GM12878 (cell line): Measurements from ENCODE around the gene CCBE1. TPM values are rescaled to one million over a fixed set of nuclear protein-coding genes. Genes with fewer than 3 reads are reported as not detected.

Source experiments
- ATAC-seq: fragments of 200-7000 bp; cut with Tn5 transposase; 3 replicates; pipeline ENCODE4 v1.9.1; 2020; ENCODE audit warnings: mild to moderate bottlenecking, moderate library complexity
- BruUV-seq: library from RNA; stranded (reverse); fragments of 400-500 nt; replicated peaks from 2 replicates; lab custom pipeline; 2021; lab: Mats Ljungman, UMichigan
- CTCF ChIA-PET: fragments of 300-600 bp; sonication (Branson Sonifier 250); formaldehyde crosslinking; extraction: SDS; loops from one replicate; lab custom pipeline; 2021; ENCODE audit warnings: inconsistent platforms; lab: Yijun Ruan, JAX
- POLR2A ChIA-PET: fragments of 350-600 bp; formaldehyde crosslinking; extraction: SDS; loops from one replicate; lab custom pipeline; 2021; ENCODE audit warnings: inconsistent platforms; lab: Charles Lee
- RAD21 ChIA-PET: fragments of 300-600 bp; sonication (Branson Sonifier 250); formaldehyde crosslinking; loops from one replicate; lab custom pipeline; 2023; ENCODE audit warnings: antibody characterized with exemption; ENCODE audit not compliant: unreplicated experiment; lab: Charles Lee
- SMC1A ChIA-PET: fragments of 300-600 bp; sonication (Branson Sonifier 250); formaldehyde crosslinking; loops from one replicate; lab custom pipeline; 2023; ENCODE audit not compliant: unreplicated experiment, uncharacterized antibody; lab: Charles Lee
- DNase-seq: peaks from one replicate; pipeline ENCODE4 v3.0.0-alpha.2; 2011; ENCODE audit warnings: low read depth, low spot score
- FAIRE-seq: peaks from 3 replicates; lab custom pipeline; 2011; peaks lifted over from hg19 to GRCh38; lab: Jason Lieb, UNC
- H2AFZ ChIP-seq: 2 replicates; pipeline ENCODE4 v1.6.0; 2011; ENCODE audit warnings: low read depth, low read length, control low read depth; ENCODE audit not compliant: control insufficient read depth
- H3K27ac ChIP-seq: 2 replicates; pipeline ENCODE4 v1.5.1; 2011; ENCODE audit warnings: control low read depth; ENCODE audit not compliant: control insufficient read depth, insufficient read depth
- H3K27me3 ChIP-seq, 2 experiments: replicated peaks in 1 of 2; 2 replicates each; pipeline versions ENCODE4 v1.6.0 to v1.6.1; 2011; ENCODE audit warnings: low read length in 1 of 2; ENCODE audit not compliant: control insufficient read depth in 2 of 2, insufficient read depth in 2 of 2
- H3K36me3 ChIP-seq, 2 experiments: 2 replicates each; pipeline ENCODE4 v1.5.1; 2011; ENCODE audit warnings: low read length in 1 of 2; ENCODE audit not compliant: control insufficient read depth in 2 of 2, insufficient read depth in 2 of 2
- H3K4me1 ChIP-seq: 2 replicates; pipeline ENCODE4 v1.6.1; 2011; ENCODE audit warnings: mild to moderate bottlenecking, low read length, moderate library complexity, mixed read lengths; ENCODE audit not compliant: control insufficient read depth, insufficient read depth
- H3K4me2 ChIP-seq: 2 replicates; pipeline ENCODE4 v1.6.0; 2011; ENCODE audit warnings: control low read depth; ENCODE audit not compliant: control insufficient read depth, insufficient read depth
- H3K4me3 ChIP-seq: fragments of 200-600 bp; sonication (generic); 2 replicates; pipeline ENCODE4 v1.5.1; 2016
- H3K79me2 ChIP-seq: 2 replicates; pipeline ENCODE4 v1.6.0; 2011; ENCODE audit warnings: low read length; ENCODE audit not compliant: control insufficient read depth, insufficient read depth
- H3K9ac ChIP-seq: 2 replicates; pipeline ENCODE4 v1.8.0; 2011; ENCODE audit warnings: low read length, control low read depth, mixed read lengths; ENCODE audit not compliant: control insufficient read depth, insufficient read depth
- H3K9me3 ChIP-seq: replicated peaks from 3 replicates; pipeline ENCODE4 v1.5.1; 2011; ENCODE audit warnings: mild to moderate bottlenecking, low read length; ENCODE audit not compliant: control insufficient read depth, insufficient read depth
- H4K20me1 ChIP-seq: 2 replicates; pipeline ENCODE4 v1.6.0; 2011; ENCODE audit not compliant: control insufficient read depth, insufficient read depth
- DPF2 ChIP-seq: fragments of 450-650 bp; IDR thresholded peaks from 2 replicates; pipeline ENCODE4 v1.6.1; 2017; ENCODE audit warnings: mild to moderate bottlenecking
- FOXM1 ChIP-seq: IDR thresholded peaks from 2 replicates; pipeline ENCODE4 v1.6.1; 2012; ENCODE audit warnings: low read depth, mild to moderate bottlenecking, inconsistent platforms, low read length, moderate library complexity
- GATAD2B ChIP-seq: fragments of 450-650 bp; conservative IDR thresholded peaks from 2 replicates; pipeline ENCODE4 v1.6.1; 2017; ENCODE audit warnings: low read depth, mild to moderate bottlenecking, moderate library complexity
- MTA3 ChIP-seq: IDR thresholded peaks from 2 replicates; pipeline ENCODE4 v1.6.1; 2012; ENCODE audit warnings: low read length, inconsistent platforms, borderline replicate concordance
- MYB ChIP-seq: fragments of 150-350 bp; IDR thresholded peaks from 2 replicates; pipeline ENCODE4 v1.6.1; 2014; ENCODE audit warnings: mild to moderate bottlenecking, low read depth, low read length, borderline replicate concordance
- RAD21 ChIP-seq: IDR thresholded peaks from 2 replicates; pipeline ENCODE4 v1.6.1; 2011; ENCODE audit warnings: mild to moderate bottlenecking, low read depth, low read length, moderate library complexity; ENCODE audit not compliant: insufficient read depth
- SMAD1 ChIP-seq: fragments of 450-650 bp; IDR thresholded peaks from 2 replicates; pipeline ENCODE4 v1.6.1; 2018; ENCODE audit warnings: mild to moderate bottlenecking, low read depth; ENCODE audit not compliant: partially characterized antibody
- SMAD5 ChIP-seq: IDR thresholded peaks from 2 replicates; pipeline ENCODE4 v1.6.1; 2016; ENCODE audit warnings: antibody characterized with exemption, low read depth
- SP1 ChIP-seq: IDR thresholded peaks from one replicate; pipeline ENCODE4 v1.6.1; 2011; ENCODE audit warnings: low read depth, low read length
- SREBF1 ChIP-seq: IDR thresholded peaks from 2 replicates; pipeline ENCODE4 v1.6.1; 2012; ENCODE audit warnings: mild to moderate bottlenecking, low read length
- ZSCAN29 ChIP-seq: fragments of 450-650 bp; IDR thresholded peaks from 2 replicates; pipeline ENCODE4 v1.6.1; 2017; ENCODE audit warnings: mild to moderate bottlenecking, moderate library complexity
- WGBS: methylation state at CpG from one replicate; pipeline ENCODE4 v1.1.6; 2016; ENCODE audit warnings: low lambda C conversion rate; ENCODE audit not compliant: insufficient replicate concordance, insufficient coverage; ENCODE audit errors: missing lambda C conversion rate; 5-methylcytosine and 5-hydroxymethylcytosine counted together
- in situ Hi-C: fragments of 300-500 bp; cut with MboI; formaldehyde crosslinking; loops from 9 replicates; pipeline ENCODE4 v1.14.3; 2018; ENCODE audit warnings: mixed read lengths
- intact Hi-C: fragments of 100-400 bp; cut with micrococcal nuclease; formaldehyde crosslinking; loops from one replicate; pipeline ENCODE4 v1.14.2; 2022; ENCODE audit not compliant: unreplicated experiment
- polyA plus RNA-seq, 11 experiments: library from polyadenylated mRNA; depleted of rRNA in 4 of 11; unstranded in 6 of 11; stranded (reverse) in 5 of 11; fragments of >200 nt; fragmentation: Nextera tagmentation in 4 of 11; fragmentation: Illumina TruSeq in 1 of 11; extraction: Ambion mirVana in 4 of 11; extraction: Trizol in 1 of 11; gene quantifications; 1 replicate in 1 of 11; 2 replicates in 10 of 11; pipeline versions ENCODE4 v1.2.1 to v1.2.3, GENCODE V29; 2011 to 2016; ENCODE audit warnings: inconsistent platforms in 2 of 11, missing spikeins in 2 of 11, low read depth in 1 of 11
- total RNA-seq, 4 experiments: library from RNA; depleted of rRNA in 3 of 4; stranded (reverse); fragments of >200 nt in 3 of 4; fragmentation: Illumina TruSeq in 1 of 4; extraction: Trizol in 1 of 4; gene quantifications; 2 replicates each; pipeline versions ENCODE4 v1.2.1 to v1.2.3, GENCODE V29; 2013 to 2021
- TF ChIP-seq, protein P1 (sequence below): fragments of 450-650 bp; IDR thresholded peaks from 2 replicates; pipeline ENCODE4 v1.6.1; 2014; ENCODE audit warnings: mild to moderate bottlenecking
- TF ChIP-seq, protein P2 (sequence below): fragments of 450-650 bp; IDR thresholded peaks from 2 replicates; pipeline ENCODE4 v1.6.1; 2017; ENCODE audit warnings: mild to moderate bottlenecking
- TF ChIP-seq, protein P3 (sequence below): fragments of 150-350 bp; IDR thresholded peaks from 2 replicates; pipeline ENCODE4 v1.6.1; 2016; ENCODE audit warnings: low read depth, low read length
- TF ChIP-seq, protein P4 (sequence below): fragments of 450-650 bp; IDR thresholded peaks from 2 replicates; pipeline ENCODE4 v1.6.1; 2017; ENCODE audit warnings: antibody characterized with exemption, mild to moderate bottlenecking, moderate library complexity

The CCBE1 gene
- total and polyA plus RNA-seq, 10 of the 15 experiments (the other 5 are each of a cell fraction or from before 2014, with no cell fraction given), result 0.03 to 0.49 (median 0.04) TPM; not detected in 7

GRCh38 chr18:59704146-59704545 is 6.9 kb upstream of the CCBE1 start:
- H3K79me2 ChIP-seq, result no peaks in the 10 kb centered on the region
- FAIRE-seq (no peak), DNase-seq (no peak), ATAC-seq (no peak)
- H4K20me1 ChIP-seq, result no peaks in the 10 kb centered on the region
- no peak overlapping the region for H3K27ac ChIP-seq
- TF ChIP-seq SMAD5 (no peak), DPF2 (no peak), SMAD1 (no peak), SP1 (no peak), ZSCAN29 (no peak), SREBF1 (no peak), MYB (no peak), MTA3 (no peak), GATAD2B (no peak), RAD21 (no peak), FOXM1 (no peak)
- TF ChIP-seq, protein P1, sequence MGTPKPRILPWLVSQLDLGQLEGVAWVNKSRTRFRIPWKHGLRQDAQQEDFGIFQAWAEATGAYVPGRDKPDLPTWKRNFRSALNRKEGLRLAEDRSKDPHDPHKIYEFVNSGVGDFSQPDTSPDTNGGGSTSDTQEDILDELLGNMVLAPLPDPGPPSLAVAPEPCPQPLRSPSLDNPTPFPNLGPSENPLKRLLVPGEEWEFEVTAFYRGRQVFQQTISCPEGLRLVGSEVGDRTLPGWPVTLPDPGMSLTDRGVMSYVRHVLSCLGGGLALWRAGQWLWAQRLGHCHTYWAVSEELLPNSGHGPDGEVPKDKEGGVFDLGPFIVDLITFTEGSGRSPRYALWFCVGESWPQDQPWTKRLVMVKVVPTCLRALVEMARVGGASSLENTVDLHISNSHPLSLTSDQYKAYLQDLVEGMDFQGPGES, result no peak
- TF ChIP-seq, protein P2, sequence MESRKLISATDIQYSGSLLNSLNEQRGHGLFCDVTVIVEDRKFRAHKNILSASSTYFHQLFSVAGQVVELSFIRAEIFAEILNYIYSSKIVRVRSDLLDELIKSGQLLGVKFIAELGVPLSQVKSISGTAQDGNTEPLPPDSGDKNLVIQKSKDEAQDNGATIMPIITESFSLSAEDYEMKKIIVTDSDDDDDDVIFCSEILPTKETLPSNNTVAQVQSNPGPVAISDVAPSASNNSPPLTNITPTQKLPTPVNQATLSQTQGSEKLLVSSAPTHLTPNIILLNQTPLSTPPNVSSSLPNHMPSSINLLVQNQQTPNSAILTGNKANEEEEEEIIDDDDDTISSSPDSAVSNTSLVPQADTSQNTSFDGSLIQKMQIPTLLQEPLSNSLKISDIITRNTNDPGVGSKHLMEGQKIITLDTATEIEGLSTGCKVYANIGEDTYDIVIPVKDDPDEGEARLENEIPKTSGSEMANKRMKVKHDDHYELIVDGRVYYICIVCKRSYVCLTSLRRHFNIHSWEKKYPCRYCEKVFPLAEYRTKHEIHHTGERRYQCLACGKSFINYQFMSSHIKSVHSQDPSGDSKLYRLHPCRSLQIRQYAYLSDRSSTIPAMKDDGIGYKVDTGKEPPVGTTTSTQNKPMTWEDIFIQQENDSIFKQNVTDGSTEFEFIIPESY, result no peak
- TF ChIP-seq, protein P3, sequence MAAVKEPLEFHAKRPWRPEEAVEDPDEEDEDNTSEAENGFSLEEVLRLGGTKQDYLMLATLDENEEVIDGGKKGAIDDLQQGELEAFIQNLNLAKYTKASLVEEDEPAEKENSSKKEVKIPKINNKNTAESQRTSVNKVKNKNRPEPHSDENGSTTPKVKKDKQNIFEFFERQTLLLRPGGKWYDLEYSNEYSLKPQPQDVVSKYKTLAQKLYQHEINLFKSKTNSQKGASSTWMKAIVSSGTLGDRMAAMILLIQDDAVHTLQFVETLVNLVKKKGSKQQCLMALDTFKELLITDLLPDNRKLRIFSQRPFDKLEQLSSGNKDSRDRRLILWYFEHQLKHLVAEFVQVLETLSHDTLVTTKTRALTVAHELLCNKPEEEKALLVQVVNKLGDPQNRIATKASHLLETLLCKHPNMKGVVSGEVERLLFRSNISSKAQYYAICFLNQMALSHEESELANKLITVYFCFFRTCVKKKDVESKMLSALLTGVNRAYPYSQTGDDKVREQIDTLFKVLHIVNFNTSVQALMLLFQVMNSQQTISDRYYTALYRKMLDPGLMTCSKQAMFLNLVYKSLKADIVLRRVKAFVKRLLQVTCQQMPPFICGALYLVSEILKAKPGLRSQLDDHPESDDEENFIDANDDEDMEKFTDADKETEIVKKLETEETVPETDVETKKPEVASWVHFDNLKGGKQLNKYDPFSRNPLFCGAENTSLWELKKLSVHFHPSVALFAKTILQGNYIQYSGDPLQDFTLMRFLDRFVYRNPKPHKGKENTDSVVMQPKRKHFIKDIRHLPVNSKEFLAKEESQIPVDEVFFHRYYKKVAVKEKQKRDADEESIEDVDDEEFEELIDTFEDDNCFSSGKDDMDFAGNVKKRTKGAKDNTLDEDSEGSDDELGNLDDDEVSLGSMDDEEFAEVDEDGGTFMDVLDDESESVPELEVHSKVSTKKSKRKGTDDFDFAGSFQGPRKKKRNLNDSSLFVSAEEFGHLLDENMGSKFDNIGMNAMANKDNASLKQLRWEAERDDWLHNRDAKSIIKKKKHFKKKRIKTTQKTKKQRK, result no peak
- TF ChIP-seq, protein P4, sequence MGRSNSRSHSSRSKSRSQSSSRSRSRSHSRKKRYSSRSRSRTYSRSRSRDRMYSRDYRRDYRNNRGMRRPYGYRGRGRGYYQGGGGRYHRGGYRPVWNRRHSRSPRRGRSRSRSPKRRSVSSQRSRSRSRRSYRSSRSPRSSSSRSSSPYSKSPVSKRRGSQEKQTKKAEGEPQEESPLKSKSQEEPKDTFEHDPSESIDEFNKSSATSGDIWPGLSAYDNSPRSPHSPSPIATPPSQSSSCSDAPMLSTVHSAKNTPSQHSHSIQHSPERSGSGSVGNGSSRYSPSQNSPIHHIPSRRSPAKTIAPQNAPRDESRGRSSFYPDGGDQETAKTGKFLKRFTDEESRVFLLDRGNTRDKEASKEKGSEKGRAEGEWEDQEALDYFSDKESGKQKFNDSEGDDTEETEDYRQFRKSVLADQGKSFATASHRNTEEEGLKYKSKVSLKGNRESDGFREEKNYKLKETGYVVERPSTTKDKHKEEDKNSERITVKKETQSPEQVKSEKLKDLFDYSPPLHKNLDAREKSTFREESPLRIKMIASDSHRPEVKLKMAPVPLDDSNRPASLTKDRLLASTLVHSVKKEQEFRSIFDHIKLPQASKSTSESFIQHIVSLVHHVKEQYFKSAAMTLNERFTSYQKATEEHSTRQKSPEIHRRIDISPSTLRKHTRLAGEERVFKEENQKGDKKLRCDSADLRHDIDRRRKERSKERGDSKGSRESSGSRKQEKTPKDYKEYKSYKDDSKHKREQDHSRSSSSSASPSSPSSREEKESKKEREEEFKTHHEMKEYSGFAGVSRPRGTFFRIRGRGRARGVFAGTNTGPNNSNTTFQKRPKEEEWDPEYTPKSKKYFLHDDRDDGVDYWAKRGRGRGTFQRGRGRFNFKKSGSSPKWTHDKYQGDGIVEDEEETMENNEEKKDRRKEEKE, result no peak
- SMC1A ChIA-PET, result interaction anchor here (1.2 to 1.6 kb wide), 2 partner anchors 10 to 119 kb away, joined by 3 to 4 read pairs; no protein-coding TSS in a partner anchor
- no peak overlapping the region for H3K4me2 ChIP-seq
- no peak overlapping the region for H3K4me3 ChIP-seq
- intact Hi-C loops (no loop called here), in situ Hi-C loops (no loop called here)
- no peak overlapping the region for H3K9ac ChIP-seq
- H3K4me1 ChIP-seq, result no peaks in the 10 kb centered on the region
- H3K27me3 ChIP-seq, result no peaks in the 10 kb centered on the region
- POLR2A ChIA-PET, result no interaction called here
- BruUV-seq, result no TSS peak
- no peak overlapping the region for H2AFZ ChIP-seq
- CTCF ChIA-PET, result no interaction called here
- H3K9me3 ChIP-seq, result no peaks in the 10 kb centered on the region
- RAD21 ChIA-PET, result interaction anchor here (0.8 kb wide), 1 partner anchor 119 kb away, joined by 3 read pairs; no protein-coding TSS in a partner anchor
- 11% methylated on average over 1 of the region's 1 CpG for WGBS
- no peaks in the 10 kb centered on the region for H3K36me3 ChIP-seq
